GM12874 (cell line): ENCODE data around the gene EEFSEC.

ENCODE experiments used
- CTCF ChIP-seq: IDR thresholded peaks from 2 replicates; pipeline ENCODE4 v1.5.1; 2011; ENCODE audit warnings: low read depth, mild to moderate bottlenecking, control low read depth, low read length, moderate library complexity; ENCODE audit not compliant: insufficient read depth

EEFSEC gene

GRCh38 chr3:128421966-128422365 lies 268.7 kb downstream of the EEFSEC start:
- no peak for TF ChIP-seq CTCF

- TF ChIP-seq CTCF, result no peak
These were observed 269.7 kb downstream of the EEFSEC start for GRCh38 chr3:128422762-128423524.

GRCh38 chr3:128423525-128424147 lies 270.4 kb downstream of the EEFSEC start:
- TF ChIP-seq CTCF, result no peak

- TF ChIP-seq CTCF, result no peak
These were observed 271.3 kb downstream of the EEFSEC start for GRCh38 chr3:128424508-128425069.

GRCh38 chr3:128425142-128425845 lies 272.0 kb downstream of the EEFSEC start:
- no peak for TF ChIP-seq CTCF

GRCh38 chr3:128425846-128426127 lies 272.5 kb downstream of the EEFSEC start:
- TF ChIP-seq CTCF, result no peak
